ENCODE measurements around the gene LRIG1.

GRCh38 chr3:66366747-66367146, 134.1 kb downstream of the LRIG1 start:
- TF ChIP-seq CTCF (IDR thresholded peaks at IDR 0.05) (no peak), POLR2A (IDR thresholded peaks at IDR 0.05) (no peak), POLR2AphosphoS5 (IDR thresholded peaks at IDR 0.05; ENCODE audit: insufficient read depth in 1 of 2, low read depth in 1 of 2) (no peak)
